AG08396 (cell line): ENCODE measurements around the gene SLC22A14.
"Not testable (repeated sequence)": the region's sequence is repeated elsewhere in the genome, so short reads cannot be mapped to it uniquely, and the experiment has no call there.

ENCODE experiments used
- DNase-seq: peaks from one replicate; pipeline ENCODE4 v3.0.0; 2012; ENCODE audit warnings: low spot score, mixed read lengths

The SLC22A14 gene, protein sequence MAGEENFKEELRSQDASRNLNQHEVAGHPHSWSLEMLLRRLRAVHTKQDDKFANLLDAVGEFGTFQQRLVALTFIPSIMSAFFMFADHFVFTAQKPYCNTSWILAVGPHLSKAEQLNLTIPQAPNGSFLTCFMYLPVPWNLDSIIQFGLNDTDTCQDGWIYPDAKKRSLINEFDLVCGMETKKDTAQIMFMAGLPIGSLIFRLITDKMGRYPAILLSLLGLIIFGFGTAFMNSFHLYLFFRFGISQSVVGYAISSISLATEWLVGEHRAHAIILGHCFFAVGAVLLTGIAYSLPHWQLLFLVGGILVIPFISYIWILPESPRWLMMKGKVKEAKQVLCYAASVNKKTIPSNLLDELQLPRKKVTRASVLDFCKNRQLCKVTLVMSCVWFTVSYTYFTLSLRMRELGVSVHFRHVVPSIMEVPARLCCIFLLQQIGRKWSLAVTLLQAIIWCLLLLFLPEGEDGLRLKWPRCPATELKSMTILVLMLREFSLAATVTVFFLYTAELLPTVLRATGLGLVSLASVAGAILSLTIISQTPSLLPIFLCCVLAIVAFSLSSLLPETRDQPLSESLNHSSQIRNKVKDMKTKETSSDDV

DNA sequence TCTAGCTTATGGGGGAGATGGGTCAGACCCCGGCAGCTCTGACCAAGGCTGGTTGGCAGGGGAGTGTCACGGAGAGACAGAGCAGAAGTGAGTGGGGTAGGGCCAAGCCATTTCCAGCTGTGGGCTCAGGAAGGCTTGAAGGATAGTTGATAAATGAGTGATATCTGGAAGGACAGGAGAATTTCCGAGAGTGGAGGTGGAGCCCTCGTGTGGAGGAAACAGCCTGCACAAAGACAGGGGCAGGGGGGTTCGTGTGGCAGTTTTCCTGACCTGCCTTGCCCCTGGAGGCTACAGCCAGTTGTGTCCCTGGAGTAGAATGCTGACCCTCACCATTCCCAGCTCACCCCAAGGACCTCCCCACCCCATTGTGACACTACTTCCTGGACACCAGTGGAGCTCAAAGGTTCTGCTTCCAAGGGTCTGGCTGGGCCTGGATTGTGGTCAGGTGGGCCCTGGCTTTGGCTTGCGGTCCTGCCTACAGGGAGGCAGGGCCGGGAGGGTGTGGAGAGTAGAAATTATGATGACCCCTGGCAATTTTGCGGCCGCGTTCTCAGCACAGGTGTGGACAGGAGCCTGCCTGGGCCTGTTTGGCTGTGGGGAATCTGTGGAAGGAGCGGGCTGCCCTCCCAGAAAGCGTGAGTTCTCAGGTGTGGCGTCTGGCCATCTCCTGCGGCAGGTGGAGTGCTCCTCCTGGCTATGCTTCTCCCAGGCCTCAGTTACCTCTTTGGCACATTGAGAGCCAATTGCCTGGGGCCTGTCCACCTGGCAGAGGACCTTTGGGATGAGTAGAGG lies at the start of gene SLC22A14:
TSS of gene SLC22A14 (plus strand) at position 400 of the 792 bp plus-strand sequence. CDS start 23,733 bp downstream, outside the sequence.
- DNase-seq = no peak

DNA sequence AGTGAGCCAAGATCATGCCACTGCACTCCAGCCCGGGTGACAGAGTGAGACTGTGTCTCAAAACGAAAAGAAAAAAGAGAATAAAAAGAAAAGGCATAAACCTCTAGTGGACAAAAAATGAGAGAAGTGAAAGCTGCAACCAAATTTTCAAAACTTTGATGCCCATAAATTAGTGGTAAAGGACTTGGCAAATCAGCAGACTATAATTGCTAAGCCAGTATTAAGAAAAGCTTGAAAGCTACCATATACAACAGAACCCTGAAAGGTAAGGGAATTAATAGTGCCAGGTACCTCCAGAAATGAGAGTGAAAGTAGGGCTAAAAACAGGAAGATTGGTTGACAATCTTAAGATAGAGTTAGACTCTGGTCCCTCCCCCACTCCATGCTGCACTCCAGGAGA lies 49.4 kb upstream of the SLC22A14 start:
- no peak for DNase-seq

DNA sequence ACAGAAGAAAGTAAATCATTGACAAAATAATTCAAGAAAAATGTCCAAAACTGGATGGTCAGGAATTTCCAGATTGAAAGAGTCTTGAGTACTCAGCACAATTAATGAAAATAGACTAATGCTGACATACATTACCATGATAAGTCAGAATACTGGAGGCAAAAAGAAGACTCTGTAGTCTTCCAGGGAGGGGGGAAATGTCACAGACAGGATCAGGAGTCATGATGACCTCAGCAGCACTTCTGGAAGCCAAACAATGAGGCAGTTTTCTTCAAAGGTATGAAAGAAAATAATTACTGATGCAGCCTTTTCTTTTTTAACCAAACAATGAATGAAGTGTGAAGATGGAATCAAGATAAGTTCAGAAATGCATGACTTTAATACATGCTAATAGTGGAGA lies 46.6 kb upstream of the SLC22A14 start:
- no peak for DNase-seq

DNA sequence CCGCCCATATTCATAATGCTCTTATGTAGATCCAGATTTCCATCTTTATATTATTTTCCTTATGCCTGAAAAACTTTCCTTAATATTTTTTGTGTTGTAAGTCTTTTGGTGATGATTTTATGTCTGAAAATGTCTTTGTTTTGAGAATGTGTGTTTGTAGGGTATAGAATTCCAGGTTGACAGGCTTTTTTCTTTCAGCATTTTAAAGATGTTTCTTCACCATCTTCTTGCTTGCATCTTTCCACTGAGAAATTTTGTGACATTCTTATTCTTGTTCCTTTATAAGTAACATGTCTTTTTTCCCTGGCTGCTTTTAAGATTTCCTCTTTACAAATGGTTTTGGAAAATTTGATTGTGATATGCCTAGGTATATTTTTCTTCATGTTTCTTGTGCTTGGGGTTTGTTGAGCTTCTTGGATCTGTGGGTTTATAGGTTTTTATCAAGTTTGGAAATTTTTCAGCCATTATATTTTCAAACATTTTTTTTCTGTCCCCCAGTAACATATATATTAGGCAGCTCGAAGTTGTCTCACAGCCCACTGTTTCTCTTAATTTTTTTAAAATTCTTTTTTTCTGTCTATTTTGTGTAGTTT lies 43.6 kb upstream of the SLC22A14 start:
- no peak for DNase-seq

DNA sequence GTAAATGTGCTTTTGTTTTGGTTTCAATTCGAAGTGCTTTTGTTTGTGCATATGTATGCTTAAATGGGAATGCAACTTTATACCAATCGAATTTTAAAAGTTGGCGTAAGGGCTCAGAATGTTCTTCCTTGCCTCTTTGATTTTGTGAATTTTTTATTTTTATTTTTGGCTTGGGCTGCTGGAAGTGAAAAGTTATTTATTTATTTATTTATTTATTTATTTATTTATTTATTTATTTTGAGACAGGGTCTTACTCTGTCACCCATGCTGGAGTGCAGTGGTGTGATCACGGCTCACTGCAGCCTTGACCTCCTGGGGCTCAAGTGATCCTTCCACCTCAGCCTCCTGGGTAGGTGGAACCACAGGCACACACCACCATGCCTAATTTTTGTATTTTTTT lies 39.3 kb upstream of the SLC22A14 start:
- DNase-seq = not testable (repeated sequence)

DNA sequence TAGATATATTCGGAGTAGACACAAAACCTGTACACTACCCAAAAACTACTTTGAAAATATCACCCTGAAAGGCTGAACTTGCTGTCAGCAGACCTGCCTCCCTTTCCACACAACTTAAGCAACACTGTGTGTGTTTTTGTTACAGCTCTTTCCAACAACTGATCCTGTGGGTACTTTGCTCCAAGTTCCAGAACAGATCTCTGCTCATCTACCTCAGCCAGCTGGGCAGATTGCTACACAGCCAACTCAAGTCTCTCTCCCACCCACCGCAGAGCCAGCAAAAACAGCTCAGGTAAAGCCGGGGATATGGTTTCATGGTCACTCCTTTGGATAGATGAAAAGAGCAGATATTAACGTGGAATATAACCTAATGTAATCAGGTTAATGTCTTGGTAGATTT lies 36.2 kb upstream of the SLC22A14 start:
- DNase-seq = no peak

DNA sequence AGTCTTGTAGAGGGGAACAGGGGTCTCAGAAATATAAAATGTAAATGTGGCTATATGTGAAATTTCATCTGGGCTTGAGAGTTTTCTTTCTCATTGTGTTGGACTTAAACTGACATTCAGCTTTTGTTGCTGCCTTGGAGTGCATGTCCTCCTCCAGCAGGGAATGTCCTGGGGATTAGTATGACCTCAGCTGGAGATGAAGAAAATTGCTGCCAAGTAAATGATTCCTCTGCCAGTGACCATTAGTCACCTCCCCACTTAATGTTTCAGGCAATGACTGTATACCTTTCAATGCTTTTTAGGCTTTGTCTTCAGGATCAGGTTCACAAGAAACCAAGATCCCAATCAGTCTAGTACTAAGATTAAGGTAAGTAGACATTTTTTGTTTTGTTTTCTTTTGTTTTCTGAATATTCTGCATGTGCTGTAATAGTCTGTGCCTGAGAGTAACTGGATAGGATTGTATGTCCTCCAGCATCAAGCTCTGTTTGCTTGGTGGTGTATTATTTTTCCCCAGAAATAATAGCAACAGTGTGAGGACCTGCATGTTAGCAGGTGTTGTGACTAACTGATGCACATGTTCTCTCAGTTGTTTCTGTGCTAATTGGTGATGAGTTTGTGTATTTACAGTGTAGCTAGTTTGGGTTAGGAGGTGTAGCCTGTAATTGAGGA lies 34.6 kb upstream of the SLC22A14 start:
- DNase-seq = peak; percentile 77

DNA sequence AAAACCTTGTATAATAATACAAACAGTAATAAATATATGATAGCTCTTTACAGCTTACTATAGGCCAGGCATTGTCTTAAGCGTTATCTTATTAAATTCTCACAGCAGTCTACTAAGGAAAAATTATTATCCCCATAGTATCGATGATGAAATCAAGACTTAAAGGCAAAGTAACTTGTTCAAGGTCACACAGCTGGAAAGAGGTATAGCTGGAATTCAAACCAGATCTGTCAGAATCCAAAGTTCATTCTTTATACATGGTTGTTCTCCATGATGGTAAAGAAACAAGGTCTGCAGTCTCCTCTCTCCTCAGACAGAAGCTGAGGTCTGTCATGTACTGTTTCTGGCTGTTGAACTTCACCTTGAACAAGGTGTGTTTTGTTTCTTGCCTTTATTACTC lies 31.9 kb upstream of the SLC22A14 start:
- no peak for DNase-seq

DNA sequence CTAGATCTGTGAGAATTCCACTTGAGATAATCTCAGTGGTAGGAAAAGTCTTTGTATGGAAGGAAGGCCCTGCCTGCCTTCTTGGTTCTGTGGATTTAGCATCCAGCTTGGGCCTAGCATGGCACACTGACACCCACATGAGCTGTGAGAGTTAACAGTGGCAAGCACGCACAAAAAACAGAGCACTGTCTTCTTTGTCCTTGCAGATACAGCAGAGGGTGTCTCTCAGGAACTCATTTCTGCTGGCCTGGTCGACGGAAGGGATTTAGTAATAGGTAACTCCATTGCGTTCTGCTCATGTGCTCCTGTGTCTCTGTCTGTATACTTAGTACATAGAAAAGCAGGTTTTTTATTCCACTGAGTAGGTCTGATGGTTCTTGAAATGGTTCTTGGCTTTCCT lies 30.9 kb upstream of the SLC22A14 start:
- no peak for DNase-seq

DNA sequence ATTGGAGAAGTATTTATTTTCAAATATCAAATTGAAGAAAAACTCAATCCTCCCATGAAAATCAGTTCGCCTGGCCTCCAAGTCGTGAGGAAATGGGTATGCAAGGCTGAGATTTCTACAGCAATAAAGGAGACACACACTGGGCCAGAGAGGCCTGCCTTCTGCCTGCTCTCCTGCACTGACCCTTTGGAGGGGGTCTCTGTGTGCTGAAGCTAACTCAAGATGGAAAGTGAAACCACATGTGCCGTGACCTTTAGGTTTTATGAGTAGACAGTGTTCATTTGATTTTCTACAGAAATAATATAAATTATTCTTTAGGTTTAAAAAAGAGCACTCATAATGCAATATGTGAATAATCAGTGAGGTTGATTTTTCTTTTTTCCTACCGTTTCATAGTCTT lies 28.4 kb upstream of the SLC22A14 start:
- no peak for DNase-seq

DNA sequence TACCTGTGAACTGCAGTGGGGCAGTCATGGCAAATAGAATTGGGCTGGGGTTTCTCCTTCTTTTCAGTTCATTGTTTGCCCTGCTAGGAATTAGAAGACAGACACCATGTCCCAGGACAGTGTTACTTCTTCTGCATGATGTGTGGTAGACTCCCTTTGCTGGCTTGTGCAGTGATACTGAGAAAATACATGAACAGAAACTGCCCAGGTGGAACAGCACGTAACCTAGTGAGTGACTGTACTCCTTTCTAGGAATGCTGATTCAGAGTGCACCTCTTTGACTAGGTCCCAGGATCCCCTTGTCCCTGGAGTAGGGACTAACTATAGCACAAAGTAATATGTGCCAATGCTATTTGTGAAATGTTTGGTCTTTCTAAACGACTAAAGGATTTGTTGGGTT lies 27.2 kb upstream of the SLC22A14 start:
- no peak for DNase-seq

DNA sequence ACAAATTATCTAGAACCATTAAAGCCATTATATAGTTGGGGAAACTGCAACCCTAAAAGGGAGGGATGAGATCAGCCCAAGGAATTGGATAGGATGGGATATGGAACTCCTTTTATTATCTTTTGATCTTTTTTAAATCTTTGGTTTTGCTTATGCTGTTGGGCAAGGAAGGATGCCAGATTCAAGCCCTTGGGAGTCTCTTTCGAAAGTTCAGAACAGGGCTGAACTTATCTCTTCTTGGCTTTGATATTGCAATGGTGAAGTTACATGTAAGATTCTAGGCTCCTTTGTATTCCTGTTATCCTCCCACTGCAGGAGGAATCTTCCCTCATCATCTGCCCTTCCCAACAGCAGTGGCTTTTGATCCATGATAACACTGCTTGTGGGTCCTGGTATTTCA lies 26.5 kb upstream of the SLC22A14 start:
- DNase-seq = no peak

DNA sequence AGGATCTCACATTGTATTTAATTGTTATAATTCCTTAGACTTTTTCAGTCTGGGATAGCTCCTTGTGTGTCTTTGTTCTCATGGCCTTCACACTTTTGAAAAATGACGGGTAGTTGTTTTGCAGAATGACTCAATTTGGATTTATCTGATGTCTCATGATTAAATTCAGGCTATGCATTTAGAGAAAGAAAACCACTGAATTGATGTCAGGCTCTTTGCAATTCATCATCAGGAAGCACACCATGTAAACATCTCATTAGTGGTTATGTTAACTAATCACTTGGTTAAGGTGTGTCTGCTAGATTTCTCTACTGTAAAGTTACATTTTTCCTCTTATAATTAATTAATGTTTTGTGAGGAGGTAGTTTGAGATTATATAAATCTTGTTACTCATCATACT lies 24.5 kb upstream of the SLC22A14 start:
- DNase-seq = no peak

DNA sequence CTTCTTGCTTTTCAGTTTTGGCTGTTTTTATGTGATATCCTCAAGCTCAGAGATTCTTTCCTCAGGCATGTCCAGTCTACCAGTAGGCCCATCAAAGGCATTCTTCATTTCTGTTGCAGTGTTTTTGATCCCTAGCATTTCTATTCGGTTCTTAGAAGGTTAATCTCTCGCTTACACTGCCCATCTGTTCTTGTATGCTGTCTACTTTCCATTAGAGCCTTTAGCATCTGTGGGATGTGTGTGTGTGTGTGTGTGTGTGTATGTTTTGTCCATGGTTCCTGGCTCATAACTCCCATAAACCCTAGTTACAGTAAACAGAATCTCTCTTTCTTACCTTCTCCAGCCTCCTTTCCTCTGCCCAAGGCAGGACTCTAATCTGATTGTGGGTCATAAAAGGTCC lies 21.6 kb upstream of the SLC22A14 start:
- DNase-seq = no peak

DNA sequence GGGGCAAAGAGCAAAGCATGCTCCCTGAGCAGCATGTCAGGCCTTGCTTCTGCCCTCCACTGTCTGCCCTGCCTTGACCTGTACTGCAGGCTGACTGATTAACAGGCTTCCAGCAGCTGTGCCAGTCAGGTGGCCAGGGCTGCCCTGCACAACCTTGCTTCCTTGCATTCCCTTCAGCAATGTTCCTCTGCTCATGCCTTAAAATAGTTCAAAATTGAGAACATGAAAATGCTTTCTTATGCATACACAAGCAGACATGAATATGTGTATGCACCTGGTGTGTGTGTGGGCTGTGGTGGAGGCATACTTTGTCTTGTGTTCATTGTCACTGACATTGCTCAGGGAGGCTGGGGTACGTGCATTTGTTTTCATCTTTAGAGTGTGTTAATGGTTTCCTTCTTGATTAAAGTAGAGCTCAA lies 17.7 kb upstream of the SLC22A14 start:
- DNase-seq = no peak

DNA sequence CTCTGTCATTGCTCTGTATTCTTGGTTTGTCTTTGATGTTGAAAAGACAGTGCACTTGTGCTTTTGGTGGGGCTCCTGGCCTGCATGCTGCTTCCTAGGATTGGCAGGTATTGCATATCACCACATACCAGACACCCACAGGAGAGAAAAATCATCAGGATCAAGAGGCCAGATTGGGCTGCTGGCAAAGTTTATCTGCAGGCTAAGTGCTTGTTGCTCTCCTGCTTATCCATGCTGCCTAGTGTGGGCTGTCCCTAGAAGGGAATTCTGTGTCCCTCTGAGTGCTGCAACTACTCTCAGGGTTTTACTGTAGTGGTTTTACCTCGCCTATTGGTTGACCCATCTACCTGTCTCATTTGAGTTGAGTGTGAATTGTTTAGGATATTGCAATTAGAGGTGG lies 17.3 kb upstream of the SLC22A14 start:
- no peak for DNase-seq

DNA sequence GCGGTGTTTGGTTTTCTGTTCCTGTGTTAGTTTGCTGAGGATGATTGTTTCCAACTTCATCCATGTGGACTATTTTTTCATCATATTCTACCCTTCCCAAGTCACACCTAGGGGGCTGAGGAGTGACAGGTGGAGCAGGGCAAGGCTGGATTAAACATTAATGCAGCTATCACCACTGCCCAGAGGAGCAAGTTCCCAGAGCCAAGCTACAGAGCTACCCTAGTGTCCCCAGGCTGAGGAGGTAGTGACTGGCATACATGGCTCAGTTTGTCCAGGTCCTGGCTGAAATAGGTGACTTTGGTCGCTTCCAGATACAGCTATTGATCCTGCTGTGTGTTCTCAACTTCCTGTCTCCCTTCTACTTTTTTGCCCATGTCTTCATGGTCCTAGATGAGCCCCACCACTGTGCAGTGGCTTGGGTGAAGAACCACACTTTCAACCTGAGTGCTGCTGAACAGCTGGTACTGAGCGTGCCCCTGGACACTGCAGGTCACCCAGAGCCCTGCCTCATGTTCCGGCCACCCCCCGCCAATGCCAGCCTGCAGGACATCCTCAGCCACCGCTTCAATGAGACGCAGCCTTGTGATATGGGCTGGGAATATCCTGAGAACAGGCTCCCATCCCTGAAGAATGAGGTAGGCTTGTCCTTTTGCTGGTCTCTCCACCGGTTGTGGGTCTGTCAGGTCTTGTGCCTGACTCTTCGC lies 16.3 kb upstream of the SLC22A14 start, which contains the start of gene SLC22A13:
TSS of gene SLC22A13 (plus strand) at position 209 of the 704 bp plus-strand sequence. CDS start at position 258, 49 bp downstream.
- no peak for DNase-seq

DNA sequence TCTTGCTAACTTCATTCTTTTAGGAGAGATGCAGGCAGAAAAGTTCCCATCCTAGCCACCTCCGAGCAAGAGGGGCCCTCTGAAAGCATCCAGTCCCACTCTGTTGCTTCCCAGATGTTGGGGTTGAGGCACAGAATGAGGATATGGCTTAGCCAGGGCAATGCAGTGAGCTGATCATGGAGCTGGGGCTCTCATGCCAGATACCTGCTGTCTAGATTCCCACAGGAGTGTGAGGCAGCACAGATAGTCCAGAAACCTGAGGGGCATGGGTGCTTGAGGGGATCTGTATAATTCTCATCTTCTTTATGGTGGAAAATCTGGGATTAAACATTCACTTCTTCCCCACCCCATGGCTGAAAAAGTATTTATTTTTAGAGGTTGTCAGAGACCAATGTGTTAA lies 15.3 kb upstream of the SLC22A14 start:
- DNase-seq = no peak

DNA sequence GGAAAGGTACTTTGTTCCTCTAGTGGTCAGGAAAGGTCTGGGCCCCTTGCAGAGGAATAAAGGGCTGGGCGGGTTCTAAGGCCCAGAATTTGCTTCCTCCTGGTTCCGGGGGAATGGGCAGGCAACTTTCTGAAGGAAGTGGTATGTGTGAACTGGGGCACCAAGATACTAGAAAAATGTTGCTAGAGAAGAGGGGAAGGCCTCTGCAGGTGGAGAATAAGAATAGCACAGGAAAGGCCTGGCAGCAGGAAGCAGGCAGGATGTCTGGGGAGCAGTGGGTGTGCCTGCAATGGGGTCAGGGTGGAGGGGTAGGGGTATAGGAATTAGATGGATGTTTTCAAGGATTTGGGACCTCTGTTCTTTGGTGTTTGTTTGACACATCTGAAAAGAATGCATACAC lies 14.4 kb upstream of the SLC22A14 start:
- DNase-seq = no peak

DNA sequence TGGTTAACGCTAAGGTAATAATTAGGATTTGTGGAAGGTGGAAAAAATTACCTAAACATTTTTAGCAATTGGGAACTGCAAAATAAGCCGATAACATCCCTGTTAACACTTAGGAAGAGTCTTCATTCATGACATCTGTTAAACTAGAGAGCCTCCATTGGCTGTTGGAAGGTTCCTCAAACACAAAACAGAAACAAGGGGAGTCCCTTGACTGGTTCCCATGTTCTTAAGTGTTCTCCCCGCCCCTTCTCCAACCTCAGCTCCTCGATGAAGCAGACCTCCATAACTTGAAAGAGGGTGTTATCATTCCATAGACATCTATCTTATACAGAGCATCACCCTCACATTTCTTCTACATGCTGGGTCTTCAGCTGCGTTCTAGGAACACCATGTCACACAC lies 14.0 kb upstream of the SLC22A14 start:
- DNase-seq = no peak

DNA sequence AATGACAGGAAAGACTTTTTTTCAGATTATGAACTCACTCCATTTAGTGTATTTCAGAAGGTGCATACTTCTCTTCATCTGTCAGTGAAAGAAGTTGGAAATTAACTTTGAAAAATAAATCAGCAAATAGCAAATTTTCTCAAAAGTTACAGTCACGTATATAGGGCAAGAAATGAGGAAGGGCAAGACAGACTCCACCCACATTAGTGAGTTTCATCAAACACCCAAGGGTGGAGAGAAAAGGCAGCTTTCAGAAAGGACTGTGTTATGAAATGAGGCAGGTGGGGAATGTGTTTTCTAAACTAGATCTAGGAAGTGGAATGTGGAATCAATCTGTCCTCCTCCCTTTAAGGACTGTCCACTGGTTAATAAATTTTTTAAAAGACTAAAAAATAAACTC lies 13.6 kb upstream of the SLC22A14 start:
- DNase-seq = no peak
